Muscle layer of duodenum (tissue), 2 donors: ENCODE results near the gene COL6A5.

ENCODE experiments used
- H3K27ac ChIP-seq: one replicate; pipeline ENCODE4 v1.7.0; 2013; ENCODE audit warnings: mild to moderate bottlenecking, low read length
- H3K27me3 ChIP-seq: one replicate; pipeline ENCODE4 v1.7.0; 2013; ENCODE audit warnings: low read depth, mild to moderate bottlenecking, control low read depth, low read length
- H3K36me3 ChIP-seq, 2 donors: one replicate each; pipeline ENCODE4 v1.7.0; 2013; ENCODE audit warnings: low read length in 2 of 2, control low read depth in 1 of 2, mild to moderate bottlenecking in 1 of 2; ENCODE audit not compliant: insufficient read depth in 2 of 2, control insufficient read depth in 1 of 2
- H3K4me1 ChIP-seq, 2 donors: one replicate each; pipeline ENCODE4 v1.7.0; 2013; ENCODE audit warnings: low read length in 2 of 2, mild to moderate bottlenecking in 2 of 2, control low read depth in 1 of 2, moderate library complexity in 1 of 2; ENCODE audit not compliant: insufficient read depth in 2 of 2, control insufficient read depth in 1 of 2
- H3K4me3 ChIP-seq, 2 donors: one replicate each; pipeline ENCODE4 v1.7.0; 2013; ENCODE audit warnings: low read length in 2 of 2, low read depth in 1 of 2, mild to moderate bottlenecking in 1 of 2
- H3K9me3 ChIP-seq, 2 donors: one replicate each; pipeline ENCODE4 v1.7.0; 2013; ENCODE audit warnings: low read length in 2 of 2, control low read depth in 1 of 2, mild to moderate bottlenecking in 1 of 2; ENCODE audit not compliant: control insufficient read depth in 1 of 2
- donor health status: healthy.

COL6A5 gene

GRCh38 chr3:130517602-130518001 is 172.1 kb downstream of the COL6A5 start:
- Histone ChIP-seq H3K4me1 (peaks cover 0 to 7% of the 10 kb centered on the region in 2 donors), H3K27ac (no peak overlapping the region), H3K9me3 (no peaks in the 10 kb centered on the region), H3K4me3 (no peak overlapping the region), H3K27me3 (peaks cover 9% of the 10 kb centered on the region), H3K36me3 (no peaks in the 10 kb centered on the region)

- Histone ChIP-seq H3K36me3 (no peaks in the 10 kb centered on the region), H3K27ac (no peak overlapping the region), H3K4me1 (peaks cover 0 to 7% of the 10 kb centered on the region in 2 donors), H3K27me3 (peaks cover 9% of the 10 kb centered on the region), H3K9me3 (no peaks in the 10 kb centered on the region), H3K4me3 (no peak overlapping the region)
Measured at GRCh38 chr3:130519754-130520153, 174.3 kb downstream of the COL6A5 start.

- Histone ChIP-seq H3K27me3 (peaks cover 6% of the 10 kb centered on the region), H3K4me1 (no peaks in the 10 kb centered on the region), H3K4me3 (no peak overlapping the region), H3K9me3 (no peaks in the 10 kb centered on the region), H3K27ac (no peak overlapping the region), H3K36me3 (no peaks in the 10 kb centered on the region)
Measured at GRCh38 chr3:130522399-130522798, 176.9 kb downstream of the COL6A5 start.

GRCh38 chr3:130527426-130527825 is 182.0 kb downstream of the COL6A5 start:
- H3K9me3 ChIP-seq, result no peaks in the 10 kb centered on the region
- no peaks in the 10 kb centered on the region for H3K36me3 ChIP-seq
- H3K27me3 ChIP-seq, result no peaks in the 10 kb centered on the region
- H3K4me3 ChIP-seq, result no peak overlapping the region
- no peak overlapping the region for H3K27ac ChIP-seq
- no peaks in the 10 kb centered on the region for H3K4me1 ChIP-seq

GRCh38 chr3:130528120-130528519 is 182.6 kb downstream of the COL6A5 start:
- no peak overlapping the region for H3K27ac ChIP-seq

GRCh38 chr3:130529486-130530215 is 184.2 kb downstream of the COL6A5 start:
- no peak overlapping the region for H3K4me3 ChIP-seq
- H3K4me1 ChIP-seq, result no peaks in the 10 kb centered on the region
- no peaks in the 10 kb centered on the region for H3K9me3 ChIP-seq
- H3K36me3 ChIP-seq, result no peaks in the 10 kb centered on the region
- no peaks in the 10 kb centered on the region for H3K27me3 ChIP-seq
- H3K27ac ChIP-seq, result no peak overlapping the region

More at GRCh38 chr3:130528120-130528519, 182.6 kb downstream of the COL6A5 start:
- Histone ChIP-seq H3K9me3 (no peaks in the 10 kb centered on the region), H3K36me3 (no peaks in the 10 kb centered on the region), H3K27me3 (no peaks in the 10 kb centered on the region), H3K4me1 (no peaks in the 10 kb centered on the region), H3K4me3 (no peak overlapping the region)

- no peak overlapping the region for H3K4me3 ChIP-seq
- H3K4me1 ChIP-seq, result no peaks in the 10 kb centered on the region
- H3K27ac ChIP-seq, result no peak overlapping the region
- no peaks in the 10 kb centered on the region for H3K9me3 ChIP-seq
- no peaks in the 10 kb centered on the region for H3K36me3 ChIP-seq
- H3K27me3 ChIP-seq, result no peaks in the 10 kb centered on the region
Measured at GRCh38 chr3:130533247-130533646, 187.8 kb downstream of the COL6A5 start.
